K562 (cell line): ENCODE results near the gene ATXN10. TPM values are rescaled to one million over a fixed set of nuclear protein-coding genes. Genes with fewer than 3 reads are reported as not detected.

ENCODE experiments used
- ATAC-seq: fragments of 200-7000 bp; cut with Tn5 transposase; 3 replicates; pipeline ENCODE4 v1.9.1; 2020; ENCODE audit warnings: moderate library complexity
- BruUV-seq: library from RNA; stranded (reverse); fragments of 400-500 nt; replicated peaks from 2 replicates; lab custom pipeline; 2021; lab: Mats Ljungman, UMichigan
- CTCF ChIA-PET: fragments of 300-600 bp; formaldehyde crosslinking; extraction: SDS; loops from one replicate; lab custom pipeline; 2021; ENCODE audit warnings: low intra/inter-chr PET ratio; lab: Yijun Ruan, JAX
- POLR2A ChIA-PET: fragments of 300-600, 350-650 bp; sonication (Branson Sonifier 250); formaldehyde crosslinking; extraction: SDS; loops from one replicate; lab custom pipeline; 2021; ENCODE audit warnings: antibody characterized with exemption, inconsistent platforms; lab: Yijun Ruan, JAX
- DNase-seq, 4 experiments: peaks; one replicate each; pipeline versions ENCODE4 v3.0.0 to v3.0.0-alpha.2; 2011 to 2018; ENCODE audit warnings: low spot score in 3 of 4, mixed read lengths in 3 of 4; ENCODE audit errors: extremely low read depth in 1 of 4
- FAIRE-seq: peaks from 2 replicates; lab custom pipeline; 2011; peaks lifted over from hg19 to GRCh38; lab: Jason Lieb, UNC
- H2AFZ ChIP-seq: 2 replicates; pipeline ENCODE4 v1.6.0; 2011; ENCODE audit warnings: low read depth, low read length, control low read depth, inconsistent platforms
- H3K27ac ChIP-seq: fragments of 200-600 bp; 3 replicates; pipeline ENCODE4 v1.8.0; 2011; ENCODE audit warnings: low read depth, mild to moderate bottlenecking, control low read depth, inconsistent platforms, low read length, moderate library complexity, mixed read lengths; ENCODE audit errors: extremely low read depth
- H3K27me3 ChIP-seq, 2 experiments: fragments of 300-600 bp in 1 of 2; 2 replicates in 1 of 2; 3 replicates in 1 of 2; pipeline versions ENCODE4 v1.6.0 to v1.8.0; 2011; ENCODE audit warnings: inconsistent platforms in 2 of 2, low read length in 2 of 2, mild to moderate bottlenecking in 1 of 2, mixed read lengths in 1 of 2, moderate library complexity in 1 of 2; ENCODE audit not compliant: control insufficient read depth in 2 of 2, insufficient read depth in 2 of 2
- H3K36me3 ChIP-seq: fragments of 300-600 bp; 3 replicates; pipeline ENCODE4 v1.8.0; 2011; ENCODE audit warnings: mild to moderate bottlenecking, low read length, inconsistent platforms; ENCODE audit not compliant: control insufficient read depth, insufficient read depth
- H3K4me1 ChIP-seq, 2 experiments: fragments of 200-600 bp in 1 of 2; replicated peaks in 1 of 2; 2 replicates in 1 of 2; 3 replicates in 1 of 2; pipeline versions ENCODE4 v1.5.1 to v1.8.0; 2011; ENCODE audit warnings: inconsistent platforms in 2 of 2, low read length in 2 of 2, mild to moderate bottlenecking in 1 of 2, mixed read lengths in 1 of 2, moderate library complexity in 1 of 2; ENCODE audit not compliant: control insufficient read depth in 2 of 2, insufficient read depth in 2 of 2
- H3K4me2 ChIP-seq: 2 replicates; pipeline ENCODE4 v1.6.1; 2011; ENCODE audit warnings: low read length, control low read depth, inconsistent platforms, mixed read lengths; ENCODE audit not compliant: insufficient read depth
- H3K4me3 ChIP-seq: fragments of 200-600 bp; sonication (generic), shearing (Covaris generic); 2 replicates; pipeline ENCODE4 v1.5.1; 2016; ENCODE audit warnings: control low read depth, inconsistent platforms
- H3K79me2 ChIP-seq: fragments of 200-600 bp; 3 replicates; pipeline ENCODE4 v1.8.0; 2011; ENCODE audit warnings: low read length, inconsistent platforms; ENCODE audit not compliant: control insufficient read depth, insufficient read depth
- H3K9ac ChIP-seq, 2 experiments: 2 replicates each; pipeline versions ENCODE4 v1.6.0 to v1.6.1; 2011; ENCODE audit warnings: low read depth in 2 of 2, low read length in 2 of 2, control low read depth in 1 of 2, inconsistent platforms in 1 of 2, mild to moderate bottlenecking in 1 of 2, mixed read lengths in 1 of 2; ENCODE audit not compliant: insufficient read depth in 1 of 2
- H3K9me1 ChIP-seq: one replicate; pipeline ENCODE4 v1.6.0; 2011; ENCODE audit warnings: inconsistent platforms, mild to moderate bottlenecking, low read length, moderate library complexity; ENCODE audit not compliant: control insufficient read depth, insufficient read depth
- H3K9me3 ChIP-seq: replicated peaks from 2 replicates; pipeline ENCODE4 v1.5.1; 2011; ENCODE audit warnings: low read depth, low read length, inconsistent platforms; ENCODE audit not compliant: control insufficient read depth, insufficient read depth
- H4K20me1 ChIP-seq: replicated peaks from 2 replicates; pipeline ENCODE4 v1.6.1; 2011; ENCODE audit warnings: low read length, inconsistent platforms, mixed read lengths; ENCODE audit not compliant: control insufficient read depth, insufficient read depth
- CHAMP1 ChIP-seq: fragments of 450-650 bp; IDR thresholded peaks from 2 replicates; pipeline ENCODE4 v1.6.1; 2016; ENCODE audit warnings: mild to moderate bottlenecking
- ETV1 ChIP-seq: fragments of 450-650 bp; conservative IDR thresholded peaks from 2 replicates; pipeline ENCODE4 v1.6.1; 2016; ENCODE audit warnings: missing genetic modification characterization, control low read depth, low read depth, missing compliant biosample characterization
- HDGF ChIP-seq: fragments of 450-650 bp; IDR thresholded peaks from 2 replicates; pipeline ENCODE4 v1.6.1; 2016
- HES1 ChIP-seq: fragments of 450-650 bp; IDR thresholded peaks from 2 replicates; pipeline ENCODE4 v1.6.1; 2016; ENCODE audit warnings: low read depth, mild to moderate bottlenecking, moderate library complexity
- MLX ChIP-seq, 2 experiments: fragments of 450-650 bp in 1 of 2; sonication (generic) in 1 of 2; formaldehyde crosslinking; conservative IDR thresholded peaks; 2 replicates each; pipeline versions ENCODE4 v1.4.0 to v1.8.1; 2020 to 2022; ENCODE audit warnings: mild to moderate bottlenecking in 1 of 2, missing genetic modification reagents in 1 of 2
- NR2C1 ChIP-seq, 2 experiments: fragments of 450-650 bp; IDR thresholded peaks; 2 replicates each; pipeline ENCODE4 v1.6.1; 2017; ENCODE audit warnings: mild to moderate bottlenecking in 2 of 2, antibody characterized with exemption in 1 of 2, inconsistent platforms in 1 of 2, missing compliant biosample characterization in 1 of 2, missing genetic modification characterization in 1 of 2
- STAT6 ChIP-seq: sonication (generic); formaldehyde crosslinking; IDR thresholded peaks from 2 replicates; pipeline ENCODE4 v1.8.1; 2023; ENCODE audit warnings: mild to moderate bottlenecking, missing genetic modification reagents
- ZNF644 ChIP-seq: fragments of 200-800 bp; sonication (Bioruptor generic); IDR thresholded peaks from 2 replicates; pipeline ENCODE4 v1.6.1; 2016; ENCODE audit warnings: low read depth, missing genetic modification characterization, missing compliant biosample characterization
- WGBS: fragments of 100-300 bp; shearing (Covaris generic); methylation state at CpG from one replicate; pipeline ENCODE4 v1.1.6; 2016; ENCODE audit warnings: low coverage, mixed read lengths; ENCODE audit not compliant: insufficient coverage; ENCODE audit errors: missing lambda C conversion rate; 5-methylcytosine and 5-hydroxymethylcytosine counted together
- in situ Hi-C: fragments of 300-500 bp; cut with MboI; formaldehyde crosslinking; loops from 4 replicates; pipeline ENCODE4 v1.15.0; 2018; ENCODE audit warnings: inconsistent platforms, mixed read lengths
- intact Hi-C: fragments of 100-400 bp; cut with micrococcal nuclease; formaldehyde crosslinking; loops from 2 replicates; pipeline ENCODE4 v1.14.2; 2022
- polyA plus RNA-seq, 8 experiments: library from polyadenylated mRNA; depleted of rRNA in 4 of 8; stranded (reverse) in 5 of 8; unstranded in 3 of 8; fragments of >200 nt; fragmentation: Nextera tagmentation in 2 of 8; fragmentation: Illumina TruSeq in 1 of 8; extraction: Ambion mirVana in 2 of 8; extraction: Trizol in 1 of 8; gene quantifications; 2 replicates each; pipeline versions ENCODE4 v1.2.1 to v1.2.3, GENCODE V29; 2011 to 2014; ENCODE audit warnings: inconsistent platforms in 1 of 8, missing spikeins in 1 of 8
- total RNA-seq, 7 experiments: library from RNA; depleted of rRNA in 6 of 7; stranded (reverse); fragments of >200 nt in 6 of 7; fragmentation: Illumina TruSeq in 2 of 7; extraction: Trizol in 2 of 7; gene quantifications; 2 replicates each; pipeline versions ENCODE4 v1.2.1 to v1.2.3, GENCODE V29; 2011 to 2021; ENCODE audit warnings: low replicate concordance in 1 of 7

Gene ATXN10
- total and polyA plus RNA-seq, 9 of the 15 experiments (the other 6 are each of a cell fraction or from before 2014, with no cell fraction given): 11.5 to 190 (median 33.6) TPM

GRCh38 chr22:45639747-45640102 lies 31.9 kb upstream of the ATXN10 start:
- Histone ChIP-seq H3K4me3 (no peak overlapping the region), H3K4me1 (peaks cover 13 to 20% of the 10 kb centered on the region in 2 experiments), H4K20me1 (no peaks in the 10 kb centered on the region), H3K4me2 (no peak overlapping the region), H2AFZ (no peak overlapping the region), H3K27ac (no peak overlapping the region), H3K36me3 (no peaks in the 10 kb centered on the region), H3K9ac (no peak overlapping the region; a peak in 1 of 4 replicates), H3K9me3 (no peaks in the 10 kb centered on the region), H3K79me2 (no peaks in the 10 kb centered on the region), H3K9me1 (no peaks in the 10 kb centered on the region), H3K27me3 (peaks cover 0 to 22% of the 10 kb centered on the region in 2 experiments; a peak in 2 of 5 replicates)
- in situ Hi-C loops (loop anchor here (5.0 to 10.0 kb wide), 3 partner anchors 62 to 343 kb away; no protein-coding TSS in a partner anchor), intact Hi-C loops (no loop called here)
- CTCF ChIA-PET: no interaction called here
- DNase-seq: no peak
- no TSS peak for BruUV-seq
- TF ChIP-seq NR2C1 (IDR thresholded peaks at IDR 0.05) (no peak), NR2C1 (tag; IDR thresholded peaks at IDR 0.05) (no peak), CHAMP1 (no peak), HES1 (no peak), STAT6 (no peak), ETV1 (no peak), MLX (CRISPR knock-in tag; conservative IDR thresholded peaks at IDR 0.05) (no peak), HDGF (no peak), ZNF644 (tag) (no peak)
- WGBS: 34% methylated on average over 4 of the region's 7 CpGs
- no peak for FAIRE-seq
- POLR2A ChIA-PET: no interaction called here
- no peak for ATAC-seq
